SU-DHL-6 (cell line): ENCODE measurements around the gene GBF1.
"Not testable (repeated sequence)": the region's sequence is repeated elsewhere in the genome, so short reads cannot be mapped to it uniquely, and the experiment has no call there.

Source experiments
- H2AFZ ChIP-seq: fragments of 200-600 bp; sonication (generic); 2 replicates; pipeline ENCODE4 v1.6.1; 2014; ENCODE audit warnings: low read depth, mild to moderate bottlenecking, moderate library complexity, mixed read lengths, antibody characterized with exemption, low read length; ENCODE audit not compliant: severe bottlenecking
- H3F3A ChIP-seq: fragments of 200-600 bp; shearing (Covaris generic); 2 replicates; pipeline ENCODE4 v1.6.0; 2016; ENCODE audit warnings: antibody characterized with exemption, mild to moderate bottlenecking; ENCODE audit not compliant: insufficient read depth
- H3K27ac ChIP-seq: fragments of 200-600 bp; sonication (generic); 2 replicates; pipeline ENCODE4 v1.5.1; 2016; ENCODE audit warnings: low read depth, mild to moderate bottlenecking, low read length, moderate library complexity, mixed read lengths
- H3K27me3 ChIP-seq: fragments of 200-600 bp; sonication (generic), shearing (Covaris generic); 2 replicates; pipeline ENCODE4 v1.6.0; 2014; ENCODE audit warnings: mild to moderate bottlenecking, low read length
- H3K36me3 ChIP-seq: fragments of 200-600 bp; sonication (generic); 2 replicates; pipeline ENCODE4 v1.6.1; 2014; ENCODE audit warnings: mild to moderate bottlenecking, low read length, mixed read lengths
- H3K4me2 ChIP-seq: fragments of 300-600, 200-600 bp; shearing (Covaris generic), sonication (generic); 2 replicates; pipeline ENCODE4 v1.6.0; 2014; ENCODE audit warnings: low read length, low read depth, mild to moderate bottlenecking; ENCODE audit not compliant: poor library complexity, severe bottlenecking
- H3K4me3 ChIP-seq: fragments of 200-600 bp; sonication (generic); 2 replicates; pipeline ENCODE4 v1.5.1; 2014; ENCODE audit warnings: antibody characterized with exemption, low read length, mild to moderate bottlenecking, mixed read lengths; ENCODE audit not compliant: insufficient read depth, poor library complexity, severe bottlenecking
- H3K79me2 ChIP-seq: fragments of 200-600 bp; sonication (generic); 2 replicates; pipeline ENCODE4 v1.6.1; 2014; ENCODE audit warnings: mild to moderate bottlenecking, low read length, moderate library complexity; ENCODE audit not compliant: insufficient read depth
- H3K9ac ChIP-seq: fragments of 200-600 bp; sonication (generic); 2 replicates; pipeline ENCODE4 v1.7.0; 2014; ENCODE audit warnings: mild to moderate bottlenecking, low read length
- H3K9me2 ChIP-seq: fragments of 200-600 bp; sonication (generic); replicated peaks from 2 replicates; pipeline ENCODE4 v1.6.1; 2014; ENCODE audit warnings: low read length; ENCODE audit not compliant: insufficient read depth
- H3K9me3 ChIP-seq: fragments of 200-600 bp; sonication (generic); 2 replicates; pipeline ENCODE4 v1.6.1; 2014; ENCODE audit warnings: low read length, mixed read lengths; ENCODE audit not compliant: insufficient read depth
- H4K20me1 ChIP-seq: fragments of 200-600 bp; sonication (generic); 2 replicates; pipeline ENCODE4 v1.6.1; 2014; ENCODE audit warnings: low read depth, mild to moderate bottlenecking, antibody characterized with exemption, low read length, moderate library complexity, mixed read lengths
- CTCF ChIP-seq: fragments of 200-600 bp; sonication (generic); IDR thresholded peaks from one replicate; pipeline ENCODE4 v1.5.1; 2017; ENCODE audit warnings: antibody characterized with exemption, mild to moderate bottlenecking, low read length, moderate library complexity; ENCODE audit not compliant: insufficient read depth, poor library complexity, severe bottlenecking
- EZH2phosphoT487 ChIP-seq: fragments of 200-600 bp; sonication (generic), shearing (Covaris generic); conservative IDR thresholded peaks from 2 replicates; pipeline ENCODE4 v1.6.1; 2018; ENCODE audit warnings: mild to moderate bottlenecking, antibody characterized with exemption, low read length, moderate library complexity, mixed read lengths

The GBF1 gene

GRCh38 chr10:102300278-102300843 is 55.0 kb downstream of the GBF1 start:
- Histone ChIP-seq H3K79me2 (peaks cover 28% of the 10 kb centered on the region), H2AFZ (no peak overlapping the region), H4K20me1 (0 out of 2 replicates have a peak, but pooled peaks cover 8% of the 10 kb centered on the region), H3K4me2 (no peak overlapping the region), H3K36me3 (no peaks in the 10 kb centered on the region; the same call in 1 of the 2 replicates), H3K27ac (no peak overlapping the region), H3K4me3 (no peak overlapping the region), H3F3A (peaks cover 3% of the 10 kb centered on the region; the same call in 1 of the 2 replicates), H3K9ac (no peak overlapping the region), H3K9me2 (no peaks in the 10 kb centered on the region), H3K9me3 (no peaks in the 10 kb centered on the region), H3K27me3 (no peaks in the 10 kb centered on the region)
- TF ChIP-seq CTCF (no peak), EZH2phosphoT487 (no peak)

GRCh38 chr10:102300912-102301311 is 55.6 kb downstream of the GBF1 start:
- H3K4me2 ChIP-seq = not testable (repeated sequence)

GRCh38 chr10:102301332-102301731 is 56.0 kb downstream of the GBF1 start:
- not testable (repeated sequence) for H3F3A ChIP-seq, H3K4me3 ChIP-seq, H2AFZ ChIP-seq, H3K9ac ChIP-seq, H3K36me3 ChIP-seq, H4K20me1 ChIP-seq, H3K27ac ChIP-seq, H3K4me2 ChIP-seq, H3K27me3 ChIP-seq, H3K9me3 ChIP-seq, H3K9me2 ChIP-seq
- peaks cover 26% of the 10 kb centered on the region for H3K79me2 ChIP-seq

More at GRCh38 chr10:102300912-102301311, 55.6 kb downstream of the GBF1 start:
- H3F3A ChIP-seq, H3K4me3 ChIP-seq, H2AFZ ChIP-seq, H3K9me2 ChIP-seq, H3K36me3 ChIP-seq, H3K27me3 ChIP-seq, H4K20me1 ChIP-seq, H3K9me3 ChIP-seq, H3K27ac ChIP-seq, H3K9ac ChIP-seq: not testable (repeated sequence)
- peaks cover 26% of the 10 kb centered on the region for H3K79me2 ChIP-seq

GRCh38 chr10:102302611-102303010 is 57.3 kb downstream of the GBF1 start:
- H3K9me3 ChIP-seq = no peaks in the 10 kb centered on the region
- TF ChIP-seq EZH2phosphoT487 (no peak), CTCF (no peak)
- H3K27me3 ChIP-seq = no peaks in the 10 kb centered on the region
- no peaks in the 10 kb centered on the region for H3K9me2 ChIP-seq
- no peak overlapping the region for H3K4me2 ChIP-seq
- H3K4me3 ChIP-seq = no peak overlapping the region
- no peaks in the 10 kb centered on the region for H3F3A ChIP-seq
- H3K79me2 ChIP-seq = peaks cover 33% of the 10 kb centered on the region
- no peaks in the 10 kb centered on the region for H3K36me3 ChIP-seq
- H3K9ac ChIP-seq = no peak overlapping the region
- no peak overlapping the region for H3K27ac ChIP-seq
- H4K20me1 ChIP-seq = peaks cover 4% of the 10 kb centered on the region; the same call in 1 of the 2 replicates
- no peak overlapping the region for H2AFZ ChIP-seq
